MM.1S (cell line): ENCODE measurements around the gene ALX1.

Experiments used
- CTCF ChIP-seq: fragments of 300-600 bp; sonication (generic); IDR thresholded peaks from 2 replicates; pipeline ENCODE4 v1.5.1; 2016; ENCODE audit warnings: antibody characterized with exemption, low read length, mixed read lengths
- EZH2 ChIP-seq: fragments of 300-600 bp; sonication (generic); optimal IDR thresholded peaks from 2 replicates; pipeline ENCODE3; 2017; ENCODE audit warnings: low read depth, mild to moderate bottlenecking, antibody characterized with exemption, low read length, mixed read lengths
- EZH2phosphoT487 ChIP-seq: fragments of 300-600 bp; sonication (generic); IDR thresholded peaks from 2 replicates; pipeline ENCODE4 v1.6.1; 2018; ENCODE audit warnings: antibody characterized with exemption, low read length

DNA sequence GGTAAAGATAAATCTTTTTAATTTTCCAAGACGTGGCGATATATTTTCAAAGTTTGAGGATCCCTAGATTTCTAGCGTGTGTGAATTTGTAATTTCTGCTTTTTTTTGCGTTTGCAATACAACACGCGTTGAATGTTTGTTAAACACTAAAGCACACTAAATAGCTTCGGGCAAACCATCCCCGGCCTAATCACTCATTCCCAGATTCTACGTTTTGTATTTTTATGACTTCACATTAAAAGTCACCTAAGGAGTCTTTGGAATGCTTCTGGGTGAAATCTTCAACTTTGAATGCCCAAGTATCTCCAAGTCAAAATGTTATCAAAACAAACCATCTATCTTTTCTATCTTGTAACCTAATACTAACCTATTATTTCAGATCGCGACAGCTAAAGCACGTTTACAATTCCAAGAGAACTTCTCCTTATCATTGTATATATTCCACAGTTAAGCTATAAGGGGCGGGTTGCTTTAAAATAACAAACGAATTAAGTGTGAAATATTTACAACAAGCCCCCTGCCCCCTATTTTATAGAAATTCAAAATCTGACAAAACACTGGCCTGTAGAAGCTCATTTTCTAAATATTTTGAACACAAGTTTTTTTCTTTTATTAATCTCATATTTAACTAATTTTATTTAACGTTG, 1.1 kb downstream of the ALX1 start:
- no peak for TF ChIP-seq CTCF
- TF ChIP-seq EZH2phosphoT487: no peak
- no peak for TF ChIP-seq EZH2
